ENCODE data around the gene CDK19. TPM values are rescaled to one million over a fixed set of nuclear protein-coding genes. Genes with fewer than 3 reads are reported as not detected.

Gene CDK19
- total RNA-seq, 1 donor = 15.6 TPM

DNA sequence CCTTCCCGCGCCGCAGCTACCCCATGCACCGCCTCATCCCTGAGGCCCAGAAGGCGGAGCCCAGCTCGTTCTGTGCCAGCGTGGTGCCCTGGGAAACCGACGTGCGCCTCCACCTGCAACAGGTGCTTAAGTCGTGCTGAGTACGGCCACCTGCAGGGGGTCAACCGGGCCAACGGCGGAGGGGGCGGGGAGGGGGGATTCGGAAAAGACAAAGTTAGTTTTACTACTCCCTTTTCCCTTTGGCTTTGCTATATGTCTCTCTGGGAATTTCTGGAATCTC lies 168.9 kb downstream of the CDK19 start:
- H3K27me3 ChIP-seq (ENCODE audit: insufficient read depth, low read length) = no peaks in the 10 kb centered on the region
- H3K4me1 ChIP-seq (ENCODE audit: insufficient read depth, low read length) = peaks cover 4% of the 10 kb centered on the region
- H4K20me1 ChIP-seq (ENCODE audit: insufficient read depth, low read length) = no peaks in the 10 kb centered on the region
- no peak for DNase-seq (ENCODE audit: insufficient read length, low spot score, missing footprints)
- TF ChIP-seq, protein P1, sequence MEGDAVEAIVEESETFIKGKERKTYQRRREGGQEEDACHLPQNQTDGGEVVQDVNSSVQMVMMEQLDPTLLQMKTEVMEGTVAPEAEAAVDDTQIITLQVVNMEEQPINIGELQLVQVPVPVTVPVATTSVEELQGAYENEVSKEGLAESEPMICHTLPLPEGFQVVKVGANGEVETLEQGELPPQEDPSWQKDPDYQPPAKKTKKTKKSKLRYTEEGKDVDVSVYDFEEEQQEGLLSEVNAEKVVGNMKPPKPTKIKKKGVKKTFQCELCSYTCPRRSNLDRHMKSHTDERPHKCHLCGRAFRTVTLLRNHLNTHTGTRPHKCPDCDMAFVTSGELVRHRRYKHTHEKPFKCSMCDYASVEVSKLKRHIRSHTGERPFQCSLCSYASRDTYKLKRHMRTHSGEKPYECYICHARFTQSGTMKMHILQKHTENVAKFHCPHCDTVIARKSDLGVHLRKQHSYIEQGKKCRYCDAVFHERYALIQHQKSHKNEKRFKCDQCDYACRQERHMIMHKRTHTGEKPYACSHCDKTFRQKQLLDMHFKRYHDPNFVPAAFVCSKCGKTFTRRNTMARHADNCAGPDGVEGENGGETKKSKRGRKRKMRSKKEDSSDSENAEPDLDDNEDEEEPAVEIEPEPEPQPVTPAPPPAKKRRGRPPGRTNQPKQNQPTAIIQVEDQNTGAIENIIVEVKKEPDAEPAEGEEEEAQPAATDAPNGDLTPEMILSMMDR (IDR thresholded peaks at IDR 0.05; ENCODE audit: extremely low read depth, low read depth, low read length) = no peak
- H3K9me3 ChIP-seq (ENCODE audit: low read depth, low read length) = no peaks in the 10 kb centered on the region
- no peak overlapping the region for H3K4me2 ChIP-seq (ENCODE audit: insufficient read depth, low read length)
- H3K4me3 ChIP-seq (ENCODE audit: insufficient read depth, low read length) = no peak overlapping the region
- no peaks in the 10 kb centered on the region for H3K36me3 ChIP-seq (ENCODE audit: insufficient read depth, low read length)
- no peaks in the 10 kb centered on the region for H3K79me2 ChIP-seq (ENCODE audit: insufficient read depth, low read length)
- H2AFZ ChIP-seq (ENCODE audit: low read length) = no peak overlapping the region
- no peak overlapping the region for H3K27ac ChIP-seq (ENCODE audit: low read depth, low read length)

DNA sequence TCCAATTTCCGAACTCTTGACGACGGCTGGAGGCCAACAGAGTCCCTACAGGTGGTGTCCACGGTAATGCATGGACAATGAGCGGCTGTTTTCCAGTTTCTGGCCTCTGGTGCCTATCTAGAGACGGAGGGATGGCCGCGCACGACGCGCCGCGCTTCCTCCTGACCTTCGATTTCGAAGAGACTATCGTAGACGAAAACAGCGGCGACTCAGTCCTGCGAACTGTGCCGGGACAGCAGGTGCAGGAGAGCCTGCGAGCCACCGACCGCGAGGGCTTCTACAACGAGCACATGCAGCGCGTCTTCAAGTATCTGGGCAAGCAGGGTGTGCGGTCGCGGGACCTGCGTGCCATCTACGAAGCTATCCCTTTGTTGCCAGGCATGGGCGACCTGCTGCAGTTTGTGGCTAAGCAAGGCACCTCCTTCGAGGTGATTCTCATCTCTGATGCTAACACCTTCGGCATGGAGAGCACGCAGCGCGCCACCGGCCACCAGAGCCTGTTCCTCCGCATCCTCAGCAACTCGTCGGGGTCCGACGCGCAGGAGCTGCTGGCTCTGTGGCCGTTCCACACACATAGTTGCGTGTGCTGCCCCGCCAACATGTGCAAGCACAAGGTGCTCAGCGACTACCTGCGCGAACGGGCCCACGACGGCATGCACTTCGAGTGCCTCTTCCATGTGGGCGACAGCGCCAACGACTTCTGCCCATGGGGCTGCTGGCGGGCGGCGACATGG lies 169.4 kb downstream of the CDK19 start:
- no peaks in the 10 kb centered on the region for H3K9me3 ChIP-seq (ENCODE audit: low read depth, low read length)
- TF ChIP-seq, protein P1 (IDR thresholded peaks at IDR 0.05; ENCODE audit: extremely low read depth, low read depth, low read length) = no peak
- H3K27ac ChIP-seq (ENCODE audit: low read depth, low read length) = no peak overlapping the region
- H3K27me3 ChIP-seq (ENCODE audit: insufficient read depth, low read length) = no peaks in the 10 kb centered on the region
- no peak overlapping the region for H3K4me2 ChIP-seq (ENCODE audit: insufficient read depth, low read length)
- no peak overlapping the region for H3K4me3 ChIP-seq (ENCODE audit: insufficient read depth, low read length)
- no peaks in the 10 kb centered on the region for H3K36me3 ChIP-seq (ENCODE audit: insufficient read depth, low read length)
- H4K20me1 ChIP-seq (ENCODE audit: insufficient read depth, low read length) = no peaks in the 10 kb centered on the region
- H2AFZ ChIP-seq (ENCODE audit: low read length) = no peak overlapping the region
- peaks cover 4% of the 10 kb centered on the region for H3K4me1 ChIP-seq (ENCODE audit: insufficient read depth, low read length)
- no peaks in the 10 kb centered on the region for H3K79me2 ChIP-seq (ENCODE audit: insufficient read depth, low read length)
- no peak for DNase-seq (ENCODE audit: insufficient read length, low spot score, missing footprints)

DNA sequence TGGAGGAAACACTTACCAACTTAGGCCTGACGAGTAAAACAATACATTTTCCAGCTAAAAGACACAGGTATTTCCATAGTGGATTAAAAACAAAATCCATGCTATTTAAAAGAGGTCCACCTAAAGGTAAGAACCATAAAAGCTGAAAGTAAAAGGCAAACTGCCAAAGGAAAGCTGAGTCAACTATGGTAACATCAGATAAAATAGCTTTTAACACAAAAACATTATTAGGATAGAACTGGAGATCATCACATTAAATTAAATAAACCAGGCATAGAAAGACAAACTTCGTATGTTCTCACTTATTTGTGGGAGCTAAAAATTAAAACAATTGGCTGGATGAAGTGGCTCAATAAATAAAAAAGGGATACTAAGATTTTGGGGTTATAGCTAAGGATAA lies 172.1 kb downstream of the CDK19 start:
- H3K4me2 ChIP-seq (ENCODE audit: insufficient read depth, low read length) = no peak overlapping the region
- H4K20me1 ChIP-seq (ENCODE audit: insufficient read depth, low read length) = no peaks in the 10 kb centered on the region
- H3K79me2 ChIP-seq (ENCODE audit: insufficient read depth, low read length) = no peaks in the 10 kb centered on the region
- no peaks in the 10 kb centered on the region for H3K36me3 ChIP-seq (ENCODE audit: insufficient read depth, low read length)
- no peak for DNase-seq (ENCODE audit: insufficient read length, low spot score, missing footprints)
- no peak overlapping the region for H3K27ac ChIP-seq (ENCODE audit: low read depth, low read length)
- peaks cover 4% of the 10 kb centered on the region for H3K4me1 ChIP-seq (ENCODE audit: insufficient read depth, low read length)
- no peaks in the 10 kb centered on the region for H3K27me3 ChIP-seq (ENCODE audit: insufficient read depth, low read length)
- no peak overlapping the region for H3K4me3 ChIP-seq (ENCODE audit: insufficient read depth, low read length)
- H2AFZ ChIP-seq (ENCODE audit: low read length) = no peak overlapping the region
- H3K9me3 ChIP-seq (ENCODE audit: low read depth, low read length) = no peaks in the 10 kb centered on the region
- TF ChIP-seq, protein P1 (IDR thresholded peaks at IDR 0.05; ENCODE audit: extremely low read depth, low read depth, low read length) = no peak

DNA sequence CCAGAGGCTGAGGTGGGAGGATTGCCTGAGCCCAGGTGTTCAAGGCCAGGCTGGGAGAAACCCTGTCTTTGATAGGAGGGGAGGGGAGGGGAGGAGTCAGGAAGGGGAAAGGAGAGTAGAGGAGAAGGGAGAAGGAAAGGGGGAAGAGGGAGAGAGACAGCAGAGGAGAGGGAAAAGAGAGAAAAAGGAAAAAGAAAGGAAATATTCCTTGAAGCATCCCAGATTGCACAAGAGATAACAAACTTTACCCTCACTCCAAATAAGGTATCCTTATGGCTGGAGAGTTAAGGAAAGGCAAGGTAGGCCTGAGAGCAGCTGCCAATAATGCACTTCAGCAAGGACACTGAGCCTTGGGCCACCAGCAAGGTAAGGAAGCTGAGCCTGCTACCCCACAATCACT lies 172.6 kb downstream of the CDK19 start:
- Histone ChIP-seq H3K4me3 (ENCODE audit: insufficient read depth, low read length) (no peak overlapping the region), H3K36me3 (ENCODE audit: insufficient read depth, low read length) (no peaks in the 10 kb centered on the region), H2AFZ (ENCODE audit: low read length) (no peak overlapping the region), H3K79me2 (ENCODE audit: insufficient read depth, low read length) (no peaks in the 10 kb centered on the region), H4K20me1 (ENCODE audit: insufficient read depth, low read length) (no peaks in the 10 kb centered on the region), H3K9me3 (ENCODE audit: low read depth, low read length) (no peaks in the 10 kb centered on the region), H3K4me1 (ENCODE audit: insufficient read depth, low read length) (peaks cover 4% of the 10 kb centered on the region), H3K4me2 (ENCODE audit: insufficient read depth, low read length) (no peak overlapping the region), H3K27ac (ENCODE audit: low read depth, low read length) (no peak overlapping the region), H3K27me3 (ENCODE audit: insufficient read depth, low read length) (no peaks in the 10 kb centered on the region)
- TF ChIP-seq, protein P1 (IDR thresholded peaks at IDR 0.05; ENCODE audit: extremely low read depth, low read depth, low read length) = no peak
- no peak for DNase-seq (ENCODE audit: insufficient read length, low spot score, missing footprints)
